Dedifferentiated amniotic fluid mesenchymal stem cell (primary cell): ENCODE results near the gene OOSP4B.
"Not testable (repeated sequence)": the region's sequence is repeated elsewhere in the genome, so short reads cannot be mapped to it uniquely, and the experiment has no call there.

Experiments used
- DNase-seq: peaks from one replicate; pipeline ENCODE4 v3.0.0-alpha.2; 2016; ENCODE audit errors: extremely low spot score

The OOSP4B gene

GRCh38 chr11:60016881-60017280, at the start of gene OOSP4B:
Gene OOSP4B, plus strand, starts transcription at chr11:60017181.
- no peak for DNase-seq

- DNase-seq, result no peak
Observed at GRCh38 chr11:59967677-59968394, 49.1 kb upstream of the OOSP4B start.

GRCh38 chr11:59968395-59968783, 48.6 kb upstream of the OOSP4B start:
- DNase-seq, result no peak

GRCh38 chr11:59973097-59973496, 43.9 kb upstream of the OOSP4B start:
- DNase-seq, result no peak

GRCh38 chr11:59981106-59981770, 35.7 kb upstream of the OOSP4B start:
- DNase-seq, result no peak

GRCh38 chr11:59982037-59982436, 34.9 kb upstream of the OOSP4B start:
- DNase-seq, result not testable (repeated sequence)

- no peak for DNase-seq
Observed at GRCh38 chr11:59983212-59983611, 33.8 kb upstream of the OOSP4B start.

- no peak for DNase-seq
Observed at GRCh38 chr11:59984368-59984767, 32.6 kb upstream of the OOSP4B start.

GRCh38 chr11:59990421-59990820, 26.6 kb upstream of the OOSP4B start:
- no peak for DNase-seq

- DNase-seq, result no peak
Observed at GRCh38 chr11:59992425-59992824, 24.6 kb upstream of the OOSP4B start.

GRCh38 chr11:59997800-59998199, 19.2 kb upstream of the OOSP4B start:
- DNase-seq, result no peak

GRCh38 chr11:59999691-60000090, 17.3 kb upstream of the OOSP4B start:
- no peak for DNase-seq

- DNase-seq, result no peak
Observed at GRCh38 chr11:60003729-60004128, 13.3 kb upstream of the OOSP4B start.

- DNase-seq, result no peak
Observed at GRCh38 chr11:60005360-60005759, 11.6 kb upstream of the OOSP4B start.

- DNase-seq, result no peak
Observed at GRCh38 chr11:60018058-60018457, 1.1 kb downstream of the OOSP4B start.

- not testable (repeated sequence) for DNase-seq
Observed at GRCh38 chr11:60020376-60020775, 3.4 kb downstream of the OOSP4B start.

- no peak for DNase-seq
Observed at GRCh38 chr11:60029015-60029632, 12.1 kb downstream of the OOSP4B start.

GRCh38 chr11:60040109-60040508, 23.1 kb downstream of the OOSP4B start, which contains the start of gene OOSP2:
Gene OOSP2, plus strand, starts transcription at chr11:60040409. Its CDS starts 51 bp downstream, at chr11:60040460.
- no peak for DNase-seq

- DNase-seq, result not testable (repeated sequence)
Observed at GRCh38 chr11:60050422-60050821, 33.4 kb downstream of the OOSP4B start.

- DNase-seq, result not testable (repeated sequence)
Observed at GRCh38 chr11:60050839-60051238, 33.9 kb downstream of the OOSP4B start.

- no peak for DNase-seq
Observed at GRCh38 chr11:60056349-60056969, 39.5 kb downstream of the OOSP4B start, which contains the start of gene MS4A3. Gene MS4A3, plus strand, starts transcription at chr11:60056665. Its CDS starts 4,496 bp downstream, at chr11:60061161.

- DNase-seq, result no peak
Observed at GRCh38 chr11:60059052-60059451, 42.1 kb downstream of the OOSP4B start.
